ENCODE measurements around the gene GALNT7. TPM values are rescaled to one million over a fixed set of nuclear protein-coding genes. Genes with fewer than 3 reads are reported as not detected.
A peak's percentile ranks its signal among the peaks of the same experiment; 100 is the strongest.

The GALNT7 gene
- total RNA-seq, 1 experiment from 2014 or later, result 51.6 TPM

DNA sequence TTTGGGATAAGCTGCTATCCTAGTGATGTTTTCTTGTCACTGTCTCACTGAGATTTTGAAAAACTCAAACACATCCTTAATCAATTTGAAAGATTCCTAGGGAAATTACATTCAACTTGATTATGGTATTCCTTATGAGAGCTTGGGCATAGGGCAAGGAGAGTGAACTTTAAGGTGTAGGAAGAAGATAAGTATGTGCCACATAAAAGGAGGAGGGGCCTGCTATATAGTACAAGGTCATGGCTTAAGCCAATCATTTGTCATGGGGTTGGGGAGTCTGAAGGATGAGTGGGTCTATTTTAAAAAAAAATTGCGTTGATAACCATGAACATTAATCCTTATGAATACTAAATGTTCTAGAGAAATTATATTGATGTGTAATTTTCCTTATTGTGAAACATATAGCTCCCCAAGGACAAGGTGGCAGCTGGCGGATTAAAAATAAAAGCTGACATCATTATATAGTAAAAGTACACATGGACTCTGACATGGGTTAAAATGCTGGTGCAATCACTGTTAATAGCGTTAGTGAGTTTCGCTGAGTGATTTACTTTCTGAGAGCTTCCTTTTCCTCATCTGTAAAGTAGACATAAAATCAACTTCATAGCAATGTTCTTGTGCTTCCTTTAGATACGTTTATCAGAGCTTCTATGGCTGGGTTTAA, 17.4 kb downstream of the GALNT7 start:
- H3K4me3 Mint-ChIP-seq (ENCODE audit: low read depth, unreplicated experiment), result peak overlapping the region; percentile 18
- TF ChIP-seq, protein P1, sequence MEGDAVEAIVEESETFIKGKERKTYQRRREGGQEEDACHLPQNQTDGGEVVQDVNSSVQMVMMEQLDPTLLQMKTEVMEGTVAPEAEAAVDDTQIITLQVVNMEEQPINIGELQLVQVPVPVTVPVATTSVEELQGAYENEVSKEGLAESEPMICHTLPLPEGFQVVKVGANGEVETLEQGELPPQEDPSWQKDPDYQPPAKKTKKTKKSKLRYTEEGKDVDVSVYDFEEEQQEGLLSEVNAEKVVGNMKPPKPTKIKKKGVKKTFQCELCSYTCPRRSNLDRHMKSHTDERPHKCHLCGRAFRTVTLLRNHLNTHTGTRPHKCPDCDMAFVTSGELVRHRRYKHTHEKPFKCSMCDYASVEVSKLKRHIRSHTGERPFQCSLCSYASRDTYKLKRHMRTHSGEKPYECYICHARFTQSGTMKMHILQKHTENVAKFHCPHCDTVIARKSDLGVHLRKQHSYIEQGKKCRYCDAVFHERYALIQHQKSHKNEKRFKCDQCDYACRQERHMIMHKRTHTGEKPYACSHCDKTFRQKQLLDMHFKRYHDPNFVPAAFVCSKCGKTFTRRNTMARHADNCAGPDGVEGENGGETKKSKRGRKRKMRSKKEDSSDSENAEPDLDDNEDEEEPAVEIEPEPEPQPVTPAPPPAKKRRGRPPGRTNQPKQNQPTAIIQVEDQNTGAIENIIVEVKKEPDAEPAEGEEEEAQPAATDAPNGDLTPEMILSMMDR (IDR thresholded peaks at IDR 0.05; ENCODE audit: unreplicated experiment), result no peak
- DNase-seq, result no peak
- no TSS peak for BruUV-seq (replicated peaks)
- no peaks in the 10 kb centered on the region for H3K27me3 Mint-ChIP-seq (ENCODE audit: unreplicated experiment)
- intact Hi-C loops (cut with micrococcal nuclease; ENCODE audit: unreplicated experiment), result loop anchor here (2.0 kb wide), 1 partner anchor 15 kb away; no protein-coding TSS in a partner anchor
- H3K27ac Mint-ChIP-seq (ENCODE audit: unreplicated experiment), result peak overlapping the region; percentile 77
- H3K36me3 Mint-ChIP-seq (ENCODE audit: insufficient read depth, unreplicated experiment), result peaks cover 9% of the 10 kb centered on the region
- H3K9me3 Mint-ChIP-seq (ENCODE audit: low read depth, unreplicated experiment), result no peaks in the 10 kb centered on the region
- peaks cover 61% of the 10 kb centered on the region for H3K4me1 Mint-ChIP-seq (ENCODE audit: low read depth, unreplicated experiment)
- CTCF ChIA-PET, result interaction anchor here (0.6 to 1.1 kb wide), 2 partner anchors 18 to 25 kb away, joined by 3 read pairs; no protein-coding TSS in a partner anchor

- Mint-ChIP-seq H3K36me3 (ENCODE audit: insufficient read depth, unreplicated experiment) (peaks cover 18% of the 10 kb centered on the region), H3K27ac (ENCODE audit: unreplicated experiment) (peak overlapping the region; percentile 90), H3K4me1 (ENCODE audit: low read depth, unreplicated experiment) (peaks cover 73% of the 10 kb centered on the region), H3K27me3 (ENCODE audit: unreplicated experiment) (no peaks in the 10 kb centered on the region), H3K9me3 (ENCODE audit: low read depth, unreplicated experiment) (no peaks in the 10 kb centered on the region), H3K4me3 (ENCODE audit: low read depth, unreplicated experiment) (no peak overlapping the region)
- no peak for DNase-seq
- BruUV-seq (replicated peaks), result no TSS peak
- TF ChIP-seq, protein P1 (IDR thresholded peaks at IDR 0.05; ENCODE audit: unreplicated experiment), result no peak
- intact Hi-C loops (cut with micrococcal nuclease; ENCODE audit: unreplicated experiment), result loop anchor here (2.0 kb wide), 1 partner anchor 17 kb away; no protein-coding TSS in a partner anchor
- CTCF ChIA-PET, result no interaction called here
Observed at GRCh38 chr4:173187732-173188131, 19.1 kb downstream of the GALNT7 start.

DNA sequence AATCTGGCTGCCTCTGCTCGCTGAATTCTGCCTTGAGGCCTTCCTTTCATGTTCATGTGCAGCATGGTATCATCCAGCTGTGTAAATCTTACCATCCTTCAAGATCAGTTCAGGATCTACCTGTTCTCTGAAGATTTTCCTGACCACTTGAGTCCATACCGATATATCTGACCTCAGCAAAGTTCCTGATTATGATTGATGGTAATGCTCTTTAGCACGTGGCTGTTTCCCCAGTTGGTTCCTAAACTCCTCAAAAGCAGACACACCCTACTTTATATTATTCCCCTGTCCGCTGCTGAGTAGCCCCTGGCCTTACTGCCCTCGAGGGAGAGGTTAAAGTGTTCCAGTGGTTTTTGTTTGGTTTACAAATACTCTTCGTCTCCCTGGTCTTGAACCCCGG, 20.0 kb downstream of the GALNT7 start:
- H3K4me3 Mint-ChIP-seq (ENCODE audit: low read depth, unreplicated experiment), result peak overlapping the region; percentile 50
- no peak for DNase-seq
- no peaks in the 10 kb centered on the region for H3K27me3 Mint-ChIP-seq (ENCODE audit: unreplicated experiment)
- TF ChIP-seq, protein P1 (IDR thresholded peaks at IDR 0.05; ENCODE audit: unreplicated experiment), result no peak
- no TSS peak for BruUV-seq (replicated peaks)
- intact Hi-C loops (cut with micrococcal nuclease; ENCODE audit: unreplicated experiment), result no loop called here
- CTCF ChIA-PET, result no interaction called here
- peaks cover 71% of the 10 kb centered on the region for H3K4me1 Mint-ChIP-seq (ENCODE audit: low read depth, unreplicated experiment)
- H3K36me3 Mint-ChIP-seq (ENCODE audit: insufficient read depth, unreplicated experiment), result peaks cover 12% of the 10 kb centered on the region
- H3K9me3 Mint-ChIP-seq (ENCODE audit: low read depth, unreplicated experiment), result no peaks in the 10 kb centered on the region
- peak overlapping the region; percentile 90 for H3K27ac Mint-ChIP-seq (ENCODE audit: unreplicated experiment)

- intact Hi-C loops (cut with micrococcal nuclease; ENCODE audit: unreplicated experiment), result no loop called here
- peaks cover 71% of the 10 kb centered on the region for H3K4me1 Mint-ChIP-seq (ENCODE audit: low read depth, unreplicated experiment)
- no peaks in the 10 kb centered on the region for H3K27me3 Mint-ChIP-seq (ENCODE audit: unreplicated experiment)
- TF ChIP-seq, protein P1 (IDR thresholded peaks at IDR 0.05; ENCODE audit: unreplicated experiment), result no peak
- peak overlapping the region; percentile 50 for H3K4me3 Mint-ChIP-seq (ENCODE audit: low read depth, unreplicated experiment)
- peaks cover 12% of the 10 kb centered on the region for H3K36me3 Mint-ChIP-seq (ENCODE audit: insufficient read depth, unreplicated experiment)
- DNase-seq, result no peak
- no TSS peak for BruUV-seq (replicated peaks)
- peak overlapping the region; percentile 90 for H3K27ac Mint-ChIP-seq (ENCODE audit: unreplicated experiment)
- CTCF ChIA-PET, result no interaction called here
- no peaks in the 10 kb centered on the region for H3K9me3 Mint-ChIP-seq (ENCODE audit: low read depth, unreplicated experiment)
Observed at GRCh38 chr4:173189117-173189693, 20.6 kb downstream of the GALNT7 start.

All from Calu3 (cell line).